Measurements from ENCODE around the gene GLDC.

GRCh38 chr9:6641056-6641455 lies 4.5 kb downstream of the GLDC start:
- no peak for TF ChIP-seq CTCF (IDR thresholded peaks at IDR 0.05; ENCODE audit: low read depth, low read length)
- TF ChIP-seq MAX (IDR thresholded peaks at IDR 0.05; ENCODE audit: low read depth, low read length), result no peak
- TF ChIP-seq POLR2A (IDR thresholded peaks at IDR 0.05; ENCODE audit: extremely low read depth, insufficient read length), result no peak
